HG03575 (cell line): ENCODE data around the gene CLIC6.
"Not testable (repeated sequence)": the region's sequence is repeated elsewhere in the genome, so short reads cannot be mapped to it uniquely, and the experiment has no call there.

Experiments used
- ATAC-seq: cut with Tn5 transposase; IDR thresholded peaks from one replicate; pipeline ENCODE4 v1.9.1; 2021; ENCODE audit not compliant: unreplicated experiment, insufficient number of reproducible peaks, low FRiP score; ENCODE audit errors: extremely low read depth

The CLIC6 gene

DNA sequence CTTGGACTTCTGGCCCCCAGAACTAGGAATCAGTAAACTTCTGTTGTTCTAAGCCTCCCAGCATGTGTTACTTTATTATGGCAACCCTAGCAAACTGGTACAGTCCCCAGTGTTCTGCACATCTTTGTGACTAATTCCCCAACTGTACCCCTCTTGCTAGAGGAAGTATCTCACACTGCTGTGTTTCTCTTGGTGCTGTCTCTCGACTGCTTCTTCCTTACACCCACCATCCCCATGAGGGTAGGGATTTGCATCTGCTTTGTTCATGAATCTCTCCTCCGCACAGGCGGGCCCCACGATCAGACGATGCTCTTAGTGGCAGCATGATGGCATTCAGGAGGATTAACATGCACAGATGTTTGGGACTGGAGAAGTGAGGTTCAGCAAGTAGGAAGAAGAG lies 46.7 kb downstream of the CLIC6 start:
- no peak for ATAC-seq

DNA sequence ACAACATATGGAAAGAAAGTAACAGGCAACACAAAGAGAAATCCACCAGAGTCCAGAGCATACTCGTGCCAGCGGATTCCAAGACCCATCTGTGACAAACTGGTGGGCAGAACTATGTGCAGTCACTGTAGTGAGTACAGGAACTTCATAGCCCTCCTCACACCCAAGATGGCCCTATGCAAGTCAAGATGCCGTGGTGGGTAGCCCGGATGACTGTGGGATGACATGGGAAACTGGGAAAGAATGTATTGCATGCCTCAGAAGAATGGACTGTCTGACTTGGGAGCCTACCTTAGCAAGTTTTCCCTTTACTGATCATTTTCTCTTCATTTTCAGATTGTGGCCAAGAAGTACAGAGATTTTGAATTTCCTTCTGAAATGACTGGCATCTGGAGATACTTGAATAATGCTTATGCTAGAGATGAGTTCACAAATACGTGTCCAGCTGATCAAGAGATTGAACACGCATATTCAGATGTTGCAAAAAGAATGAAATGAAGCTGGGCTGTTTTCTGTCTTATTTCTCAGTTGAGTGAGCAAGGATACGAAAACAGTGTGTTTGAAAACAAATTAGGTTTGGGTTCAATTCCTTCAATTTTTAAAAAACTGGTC lies 47.3 kb downstream of the CLIC6 start:
- ATAC-seq, result no peak

DNA sequence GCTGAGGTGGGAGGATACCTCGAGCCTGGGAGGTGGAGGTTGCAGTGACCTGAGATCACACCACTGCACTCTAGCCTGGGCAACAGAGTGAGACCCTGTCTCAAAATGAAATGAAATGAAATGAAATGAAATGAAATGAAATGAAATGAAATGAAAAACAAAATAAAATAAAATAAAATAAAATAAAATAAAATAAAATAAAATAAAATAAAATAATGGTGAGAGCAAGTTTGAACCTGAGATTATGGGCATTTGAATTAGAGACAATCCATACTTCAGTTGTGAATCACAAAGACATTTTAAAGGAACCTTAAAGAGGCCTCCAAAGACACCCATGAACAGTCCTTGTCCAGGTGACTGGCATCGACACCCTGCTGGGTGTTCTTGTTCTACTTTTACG lies 49.7 kb downstream of the CLIC6 start:
- ATAC-seq, result not testable (repeated sequence)

DNA sequence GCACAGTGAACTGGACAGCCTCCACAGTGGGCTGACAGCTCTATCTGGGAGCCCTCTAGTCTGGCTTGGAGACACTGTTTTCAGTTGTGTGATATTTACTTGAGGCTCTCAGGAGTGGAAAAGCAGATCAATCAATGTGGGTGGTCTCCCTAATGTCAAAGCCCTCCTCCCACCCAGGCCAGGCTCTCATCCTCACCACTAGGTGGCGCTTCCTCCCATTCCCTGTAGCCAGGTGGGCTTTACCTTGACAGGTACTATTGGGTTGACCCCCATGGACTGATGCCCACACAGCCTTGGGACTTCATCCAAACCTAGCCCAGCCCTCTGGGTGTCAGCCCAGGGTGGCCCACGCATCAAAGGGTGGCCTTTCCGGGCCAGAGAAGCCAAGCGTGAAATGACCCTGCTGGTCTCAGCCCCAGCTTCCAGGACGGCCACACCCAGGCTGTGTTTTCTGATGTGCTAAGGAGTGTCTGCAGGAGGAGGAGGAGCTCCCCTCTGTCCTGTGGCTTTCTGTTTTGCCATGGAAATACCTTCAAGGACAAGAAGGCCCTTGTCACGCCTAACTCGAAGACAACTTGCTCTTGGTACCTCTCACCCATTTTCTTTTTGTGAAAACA lies 54.0 kb downstream of the CLIC6 start:
- ATAC-seq, result no peak

DNA sequence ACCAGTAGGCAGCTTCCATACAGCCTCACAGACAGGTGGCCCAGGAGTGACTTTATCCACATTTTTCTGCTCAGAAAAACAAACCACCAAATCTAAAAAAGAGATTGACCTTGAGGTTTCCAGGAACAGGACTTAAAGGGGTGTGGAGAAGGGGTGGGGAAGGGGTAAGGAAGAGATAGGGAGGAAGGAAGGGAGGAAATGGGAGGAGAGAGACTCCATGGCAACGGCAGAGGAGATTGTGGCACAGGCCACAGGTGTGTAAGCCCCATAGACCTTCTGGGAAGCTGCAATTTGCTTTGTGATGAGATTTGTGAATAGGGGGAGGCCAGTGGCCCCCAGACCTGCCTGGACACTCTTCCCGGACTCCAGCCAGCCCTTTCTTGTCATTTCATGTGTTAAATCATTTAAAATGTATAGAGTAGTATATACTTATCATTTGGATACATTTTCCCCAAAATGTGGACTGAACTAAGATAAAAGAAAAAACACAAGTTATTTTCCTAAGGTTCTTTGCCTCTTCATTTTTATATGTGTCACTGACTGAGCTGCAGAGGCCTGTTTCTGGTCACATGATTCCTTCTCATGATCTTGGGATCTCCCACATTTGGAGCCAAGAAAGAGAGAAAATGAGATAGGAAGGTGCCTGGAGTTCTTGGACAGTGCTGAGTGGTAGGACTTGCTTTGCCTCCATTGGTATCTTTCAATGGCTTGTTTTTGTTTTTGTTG lies 55.5 kb downstream of the CLIC6 start:
- ATAC-seq, result no peak

DNA sequence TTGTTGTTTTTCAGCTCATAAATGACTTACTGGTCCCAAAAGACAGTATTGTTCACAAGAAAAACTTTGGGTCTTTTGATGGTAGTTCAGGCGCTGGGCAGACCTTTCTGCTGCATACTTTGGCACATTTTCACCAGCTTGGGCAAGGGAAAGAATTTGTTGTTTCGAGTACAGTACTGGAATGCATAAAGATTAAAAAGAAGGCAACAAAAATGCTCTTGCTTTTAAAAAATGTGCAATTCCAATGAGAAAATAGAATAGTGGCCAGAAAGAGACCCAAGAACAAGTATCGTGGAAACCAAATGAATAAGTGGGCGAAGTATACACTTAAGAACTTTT lies 56.0 kb downstream of the CLIC6 start:
- ATAC-seq, result no peak

DNA sequence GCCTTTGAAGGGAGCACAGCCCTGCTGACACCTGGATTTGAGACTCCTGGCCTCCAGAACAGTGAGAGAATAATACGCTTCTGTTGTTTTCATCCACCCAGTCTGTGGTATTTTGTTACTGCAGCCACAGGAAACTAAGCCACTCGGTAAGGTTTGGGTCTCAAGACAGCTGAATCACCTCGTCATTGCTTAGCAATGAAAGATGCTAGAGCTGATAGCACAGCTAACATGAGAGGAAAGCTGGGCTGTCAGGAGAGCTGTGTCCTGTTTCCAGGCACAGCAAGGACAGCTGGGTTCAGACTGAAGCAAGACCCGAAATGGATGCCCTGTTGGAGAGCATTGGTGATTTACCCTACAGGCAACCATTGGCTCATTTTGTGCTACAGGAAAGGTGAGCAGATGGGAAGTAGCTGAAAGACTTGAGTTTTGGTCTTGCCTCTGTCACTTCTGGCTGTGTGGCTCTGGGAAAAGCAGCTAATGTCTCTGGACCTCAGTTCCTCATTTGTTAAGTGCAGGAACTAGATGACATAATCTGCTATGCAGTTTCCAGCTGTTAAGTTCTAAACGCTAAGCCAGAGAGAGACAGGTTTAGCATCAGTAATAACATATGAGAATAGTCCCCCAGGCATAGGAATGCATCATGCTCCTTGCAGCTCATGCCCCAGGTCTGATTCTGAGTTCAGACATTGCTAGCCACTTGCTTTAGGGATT lies 58.0 kb downstream of the CLIC6 start:
- ATAC-seq, result no peak

DNA sequence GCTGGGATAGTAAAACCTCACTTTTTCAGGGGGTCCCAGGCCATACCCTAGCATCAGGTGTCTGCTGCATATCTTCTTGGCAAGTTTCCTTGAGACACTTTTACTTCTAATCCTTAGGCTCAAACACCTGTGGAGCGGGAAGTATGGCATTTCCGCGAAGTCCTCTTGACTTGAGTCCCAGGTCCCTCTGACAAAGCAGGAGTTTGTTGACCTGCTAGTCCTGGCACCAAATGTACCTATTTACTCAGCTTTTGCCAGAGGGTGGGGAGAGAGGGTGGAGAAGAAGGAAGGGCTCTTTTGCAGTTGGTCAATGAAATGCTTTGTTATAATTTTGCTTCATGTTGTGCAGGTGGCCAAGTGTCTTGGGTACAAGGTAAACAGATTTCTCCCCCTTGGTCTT lies 59.7 kb downstream of the CLIC6 start:
- no peak for ATAC-seq

DNA sequence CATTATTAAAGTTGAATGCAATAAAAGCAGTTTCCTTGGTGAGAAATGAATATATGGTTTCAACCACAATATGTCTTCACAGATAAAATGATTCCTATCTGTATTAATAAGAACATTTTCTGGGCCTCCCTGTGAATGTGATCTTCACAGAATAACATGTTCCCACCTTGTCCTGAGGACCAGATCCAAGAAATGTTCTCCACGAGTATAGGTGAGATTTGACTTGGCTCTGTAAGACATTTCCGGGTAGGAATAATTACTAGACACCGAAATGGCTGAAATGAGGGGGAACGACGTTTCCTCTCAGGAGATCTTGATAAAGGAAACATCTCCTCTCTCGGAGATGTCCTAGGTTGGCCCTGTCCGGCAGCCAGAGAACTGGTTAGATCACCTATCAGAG lies 61.4 kb downstream of the CLIC6 start:
- ATAC-seq, result no peak

DNA sequence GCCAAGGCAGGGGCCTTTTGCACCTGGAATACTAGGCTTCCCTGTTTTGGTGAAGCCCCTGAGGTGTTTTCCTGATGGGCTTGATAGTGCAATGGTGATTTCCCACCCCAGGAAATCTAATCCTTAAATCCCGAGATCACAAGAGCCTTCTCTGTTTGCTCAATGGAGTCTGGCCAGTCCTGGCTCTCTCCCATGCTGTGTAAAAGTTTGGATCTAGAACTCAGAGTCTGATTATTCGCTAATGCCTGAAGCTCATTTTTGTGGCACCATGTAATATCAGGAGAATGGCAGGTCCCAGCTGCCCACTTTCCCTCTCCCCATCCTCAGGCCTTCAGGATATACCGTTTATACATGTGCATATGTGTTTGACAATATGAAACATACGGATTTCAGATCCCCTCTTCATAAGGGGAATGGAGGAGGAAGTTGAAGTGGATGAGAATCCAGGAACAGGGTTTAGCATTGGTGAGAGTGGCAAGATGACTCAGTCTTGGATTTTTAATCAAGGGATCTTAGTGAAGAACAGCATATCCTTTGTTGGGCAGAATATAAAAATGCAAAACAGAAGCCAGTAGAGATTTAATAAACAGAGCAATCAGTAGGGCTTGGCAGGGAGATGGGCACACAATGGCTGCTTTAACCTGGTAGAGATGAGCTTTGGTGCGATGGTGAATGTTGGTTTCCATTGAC lies 62.1 kb downstream of the CLIC6 start:
- no peak for ATAC-seq

DNA sequence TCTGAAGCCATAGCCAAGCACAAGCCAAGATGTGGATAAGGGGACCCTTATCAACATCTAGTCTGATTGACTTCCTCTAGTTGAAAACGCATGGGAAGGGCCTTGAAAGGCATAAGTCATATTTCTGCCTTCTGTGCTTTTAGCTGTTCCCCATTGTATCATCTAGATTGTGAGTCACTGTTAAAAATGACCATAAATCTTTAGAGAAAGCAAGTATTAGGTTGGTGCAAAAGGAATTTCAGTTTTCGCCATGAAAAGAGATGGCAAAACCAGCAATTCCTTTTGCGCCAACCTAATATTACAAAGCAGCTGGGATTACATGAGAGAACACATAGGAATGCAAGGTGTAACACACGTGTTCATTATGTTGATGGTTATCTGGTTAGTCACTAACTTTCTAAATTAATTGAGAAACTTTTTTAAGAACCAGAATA lies 63.6 kb downstream of the CLIC6 start:
- ATAC-seq, result no peak

DNA sequence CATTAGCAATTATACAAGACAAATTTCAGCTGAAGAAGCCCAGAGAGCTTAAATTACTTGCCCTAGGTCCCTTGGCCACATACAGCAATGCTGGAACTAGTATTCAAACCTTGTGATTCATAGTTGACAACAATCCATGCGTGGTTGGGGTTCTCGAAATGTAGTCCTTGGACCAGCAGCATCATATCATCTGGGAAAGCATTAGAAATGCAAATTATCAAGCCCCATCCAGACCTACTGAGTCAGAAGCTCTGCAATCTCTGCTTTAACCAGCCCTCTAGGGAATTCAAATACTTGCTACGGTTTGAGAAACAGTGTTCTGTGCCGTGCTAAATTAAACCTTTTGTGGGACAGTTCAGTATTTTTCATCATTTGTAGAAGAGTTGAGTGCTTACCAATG lies 65.1 kb downstream of the CLIC6 start:
- ATAC-seq, result no peak

DNA sequence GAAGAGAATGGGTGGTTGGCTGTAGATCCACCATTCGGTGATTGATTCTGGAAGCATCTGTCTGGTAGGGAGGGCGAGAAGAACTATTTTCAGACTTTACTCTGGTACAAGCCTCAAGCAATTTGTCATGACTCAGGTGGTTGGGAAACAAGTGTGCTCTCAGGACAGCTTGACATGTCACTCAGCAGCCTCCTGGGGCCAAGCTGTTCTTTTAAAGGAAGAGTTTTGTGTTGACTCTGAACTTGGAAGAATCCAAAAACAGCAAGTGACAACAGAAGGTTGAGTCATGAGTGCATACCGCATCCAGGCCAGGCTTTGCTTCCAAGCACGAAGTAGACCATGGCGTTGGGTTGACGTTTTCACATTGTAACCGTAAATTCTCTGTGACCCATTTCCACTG lies 65.9 kb downstream of the CLIC6 start:
- ATAC-seq, result no peak

DNA sequence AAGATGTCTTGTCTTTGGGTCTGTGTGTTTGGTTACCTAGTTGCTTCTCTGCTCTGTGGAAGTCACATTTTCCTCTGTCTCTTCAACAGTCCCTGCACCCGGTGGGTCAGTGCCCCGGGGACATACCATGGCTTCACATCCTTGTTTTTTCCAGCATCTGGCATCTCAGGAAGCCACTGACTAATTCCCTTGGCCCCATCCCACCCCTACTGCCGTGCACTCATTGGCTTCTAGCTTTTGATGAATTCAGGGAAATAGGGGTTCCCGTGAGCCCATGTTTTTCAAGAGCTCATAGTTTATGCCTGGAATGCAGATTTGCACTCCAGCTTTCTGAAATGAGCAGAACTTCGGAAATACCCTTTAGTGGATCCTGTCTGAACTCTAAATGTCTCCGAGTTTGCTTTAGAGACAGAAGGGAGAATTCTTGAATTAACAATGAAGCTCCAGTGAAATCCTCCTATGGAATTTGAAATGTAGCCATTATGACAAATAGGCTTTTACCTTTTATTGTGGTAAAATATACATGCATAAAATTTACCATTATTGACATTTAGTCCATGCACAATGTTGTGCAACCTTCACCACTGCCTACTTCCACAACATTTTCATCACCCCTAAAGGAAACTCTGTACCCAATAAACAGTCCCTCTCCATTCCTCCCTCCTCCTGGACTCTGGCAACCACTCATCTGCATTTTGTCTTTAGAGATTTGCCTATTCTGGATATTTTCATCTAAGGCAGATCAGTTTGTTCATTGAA lies 67.5 kb downstream of the CLIC6 start:
- ATAC-seq, result no peak

DNA sequence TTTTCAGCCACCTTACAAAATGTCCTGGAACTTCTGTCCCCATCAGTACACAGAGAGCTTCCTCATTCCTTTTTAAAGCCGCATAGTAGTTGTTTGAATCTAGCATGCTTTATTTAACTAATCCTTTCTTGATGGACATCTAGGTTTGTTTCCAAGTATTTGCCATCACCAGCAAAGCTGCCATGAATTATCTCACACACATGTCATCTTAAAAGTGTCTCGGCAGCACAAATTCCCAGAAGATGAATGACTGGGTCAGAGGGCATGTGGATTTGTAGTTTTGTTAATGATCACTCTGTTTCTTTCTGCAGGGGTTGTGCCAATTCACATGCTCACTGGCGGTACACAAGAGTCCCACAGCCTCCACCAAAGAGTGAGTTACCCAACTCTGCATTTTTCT lies 68.3 kb downstream of the CLIC6 start:
- no peak for ATAC-seq

DNA sequence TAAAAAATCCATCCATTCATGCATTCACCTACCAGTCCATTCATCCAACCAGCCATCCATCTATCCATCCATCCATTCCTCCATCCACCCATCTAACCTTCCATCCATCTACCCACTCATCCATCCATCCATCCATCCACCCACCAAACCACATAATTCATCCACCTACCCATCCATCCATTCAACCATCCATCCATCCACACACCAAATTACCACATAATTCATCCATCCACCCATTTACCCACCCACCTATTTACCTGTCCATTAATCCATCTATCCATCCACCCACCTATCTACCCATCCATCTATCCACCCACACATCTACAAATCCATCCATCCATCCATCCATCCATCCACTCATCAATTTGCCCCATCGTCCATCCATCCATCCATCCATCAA lies 71.4 kb downstream of the CLIC6 start:
- no peak for ATAC-seq

DNA sequence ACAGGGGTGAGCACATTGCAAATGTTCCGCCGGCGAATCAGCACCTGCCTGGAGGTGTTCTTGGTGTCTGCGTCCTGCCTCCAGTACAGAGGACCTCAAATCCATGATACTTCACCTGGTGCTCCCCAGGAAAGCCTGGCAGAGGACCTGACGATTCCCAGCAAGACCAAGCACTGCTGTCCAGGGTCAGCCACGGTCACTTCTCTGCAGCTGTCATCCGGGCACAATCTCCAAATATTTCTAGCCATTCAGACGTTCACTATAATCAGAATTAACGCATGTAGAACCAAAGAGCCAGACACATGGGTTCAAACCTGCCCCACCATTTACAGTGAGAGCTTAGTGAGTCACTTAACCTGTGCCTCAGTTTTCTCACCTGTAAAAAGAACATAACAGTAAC lies 74.5 kb downstream of the CLIC6 start:
- ATAC-seq, result no peak

DNA sequence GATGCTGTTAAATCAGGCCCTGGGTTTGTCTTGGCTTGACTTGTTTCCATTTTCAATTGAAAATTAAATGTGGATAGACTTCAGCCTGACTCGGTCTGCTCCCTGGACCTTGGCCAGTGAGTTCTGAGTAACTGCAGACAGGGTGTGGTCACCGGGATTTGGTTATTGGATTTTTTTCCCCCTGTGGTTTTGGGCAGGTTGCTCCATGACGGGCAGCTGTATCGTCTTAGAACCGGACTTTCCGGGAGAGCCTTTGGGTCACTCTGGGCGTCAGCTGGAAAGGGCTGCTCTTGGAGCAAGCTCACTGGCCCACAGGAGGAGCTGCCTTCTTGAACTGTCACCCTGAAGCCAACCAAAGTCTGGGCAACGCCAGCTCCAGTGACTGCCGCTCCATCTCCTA lies 75.0 kb downstream of the CLIC6 start:
- ATAC-seq, result no peak

DNA sequence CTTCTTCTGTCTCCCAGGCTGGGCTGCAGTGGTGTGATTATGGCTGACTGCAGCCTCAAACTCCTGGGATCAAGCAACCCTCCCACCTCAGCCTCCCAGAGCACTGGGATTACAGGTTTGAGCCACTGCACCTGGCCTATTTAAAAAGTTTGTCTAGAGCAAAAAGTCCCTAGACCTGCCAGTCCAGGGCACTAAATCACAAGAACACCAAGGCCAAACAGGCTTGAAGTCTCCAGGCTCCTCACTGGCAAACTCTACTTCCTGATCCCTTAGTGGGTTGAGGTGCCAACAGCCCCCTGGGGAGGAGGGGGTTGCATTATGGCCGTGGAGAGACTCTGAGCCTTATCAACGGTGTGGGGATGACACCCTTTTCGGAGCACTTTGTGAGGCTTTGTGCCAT lies 76.0 kb downstream of the CLIC6 start:
- ATAC-seq, result no peak
